Ishikawa (cell line): Measurements from ENCODE around the gene ROPN1.

Source experiments
- CEBPB ChIP-seq: IDR thresholded peaks from 2 replicates; pipeline ENCODE4 v1.6.1; 2012
- CREB1 ChIP-seq: IDR thresholded peaks from 2 replicates; pipeline ENCODE4 v1.6.1; 2012; ENCODE audit warnings: low read depth
- EGR1 ChIP-seq: IDR thresholded peaks from 2 replicates; pipeline ENCODE4 v1.6.1; 2012
- EP300 ChIP-seq: IDR thresholded peaks from 2 replicates; pipeline ENCODE4 v1.6.1; 2012; ENCODE audit warnings: borderline replicate concordance
- FOXM1 ChIP-seq: IDR thresholded peaks from 2 replicates; pipeline ENCODE4 v1.6.1; 2012; ENCODE audit warnings: low read depth, borderline replicate concordance
- MAX ChIP-seq: IDR thresholded peaks from 2 replicates; pipeline ENCODE4 v1.6.1; 2012
- NFIC ChIP-seq: IDR thresholded peaks from 2 replicates; pipeline ENCODE4 v1.6.1; 2012
- RAD21 ChIP-seq: IDR thresholded peaks from 2 replicates; pipeline ENCODE4 v1.6.1; 2012; ENCODE audit warnings: low read depth
- TAF1 ChIP-seq: IDR thresholded peaks from 2 replicates; pipeline ENCODE4 v1.6.1; 2012; ENCODE audit warnings: low read depth, mild to moderate bottlenecking
- TCF12 ChIP-seq: IDR thresholded peaks from 2 replicates; pipeline ENCODE4 v1.6.1; 2012; ENCODE audit warnings: low read depth
- TEAD4 ChIP-seq: IDR thresholded peaks from 2 replicates; pipeline ENCODE4 v1.6.1; 2012
- YY1 ChIP-seq: IDR thresholded peaks from 2 replicates; pipeline ENCODE4 v1.6.1; 2012; ENCODE audit warnings: low read depth
- ZBTB7A ChIP-seq: IDR thresholded peaks from 2 replicates; pipeline ENCODE4 v1.6.1; 2012; ENCODE audit warnings: low read depth
- TF ChIP-seq, protein P1 (sequence below): IDR thresholded peaks from 2 replicates; pipeline ENCODE4 v1.6.1; 2012
- TF ChIP-seq, protein P2 (sequence below): IDR thresholded peaks from 2 replicates; pipeline ENCODE4 v1.6.1; 2012; ENCODE audit warnings: low read depth, mild to moderate bottlenecking

The ROPN1 gene

DNA sequence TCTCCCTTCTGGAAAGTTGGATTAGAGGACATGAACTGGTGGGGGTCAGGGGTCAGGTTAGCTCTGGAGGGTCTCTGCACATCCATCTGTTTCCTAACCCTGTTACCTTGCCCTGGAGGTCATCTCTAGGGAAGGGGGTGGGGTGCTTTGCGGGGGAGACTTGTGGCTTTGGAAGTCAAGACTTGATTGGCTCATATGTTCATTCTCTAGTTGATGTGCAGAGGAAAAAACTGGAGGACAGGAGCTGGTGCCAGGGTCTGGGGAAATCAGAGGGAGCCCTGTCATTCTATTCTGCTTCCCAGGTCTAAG lies 42.9 kb upstream of the ROPN1 start:
- no peak for TF ChIP-seq RAD21
- TF ChIP-seq TCF12, result no peak
- TF ChIP-seq CREB1, result no peak
- no peak for TF ChIP-seq YY1
- no peak for TF ChIP-seq CEBPB
- TF ChIP-seq, protein P1, sequence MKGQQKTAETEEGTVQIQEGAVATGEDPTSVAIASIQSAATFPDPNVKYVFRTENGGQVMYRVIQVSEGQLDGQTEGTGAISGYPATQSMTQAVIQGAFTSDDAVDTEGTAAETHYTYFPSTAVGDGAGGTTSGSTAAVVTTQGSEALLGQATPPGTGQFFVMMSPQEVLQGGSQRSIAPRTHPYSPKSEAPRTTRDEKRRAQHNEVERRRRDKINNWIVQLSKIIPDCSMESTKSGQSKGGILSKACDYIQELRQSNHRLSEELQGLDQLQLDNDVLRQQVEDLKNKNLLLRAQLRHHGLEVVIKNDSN, result no peak
- TF ChIP-seq EP300, result no peak
- no peak for TF ChIP-seq FOXM1

DNA sequence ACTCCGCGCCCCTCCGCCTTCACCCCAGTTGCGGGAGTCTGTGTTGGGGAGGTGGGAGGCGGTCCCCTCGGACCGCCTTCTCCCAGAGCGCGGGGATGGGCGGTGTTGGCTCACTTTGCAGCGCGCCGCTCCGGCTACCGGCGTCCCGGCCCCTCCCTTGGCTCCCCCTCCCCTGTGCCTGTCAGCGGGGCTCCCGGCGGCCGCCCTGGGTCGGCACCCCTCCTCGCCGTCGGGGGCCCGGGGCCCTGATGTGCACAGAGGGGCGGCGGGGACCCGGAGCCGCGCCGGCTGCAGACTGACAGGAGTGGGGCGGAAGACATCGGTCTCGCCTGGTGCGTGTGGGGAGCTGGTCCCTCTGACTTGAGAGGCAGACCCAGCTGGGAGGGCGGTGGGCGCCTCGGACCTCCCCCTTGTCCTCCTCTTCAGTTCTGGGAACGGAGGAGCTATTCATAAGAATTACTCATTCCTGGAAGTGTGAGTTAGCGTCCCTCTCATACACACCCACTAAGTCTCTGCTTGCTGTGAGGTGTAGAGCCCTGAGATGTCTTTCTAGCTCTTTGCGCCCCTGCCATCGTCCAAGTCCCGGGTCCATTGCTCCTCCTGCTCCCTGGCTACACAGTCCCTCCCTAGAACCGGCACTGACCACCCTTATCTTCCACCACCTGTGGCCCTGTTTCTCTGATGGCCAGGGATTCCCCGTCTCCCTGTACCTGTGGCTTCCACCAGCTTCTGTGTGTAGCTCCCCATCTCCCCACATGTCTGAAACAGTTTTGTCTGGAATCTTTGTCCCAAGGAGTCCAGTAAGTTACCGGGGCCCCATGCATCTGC lies 42.3 kb upstream of the ROPN1 start:
- TF ChIP-seq, protein P2, sequence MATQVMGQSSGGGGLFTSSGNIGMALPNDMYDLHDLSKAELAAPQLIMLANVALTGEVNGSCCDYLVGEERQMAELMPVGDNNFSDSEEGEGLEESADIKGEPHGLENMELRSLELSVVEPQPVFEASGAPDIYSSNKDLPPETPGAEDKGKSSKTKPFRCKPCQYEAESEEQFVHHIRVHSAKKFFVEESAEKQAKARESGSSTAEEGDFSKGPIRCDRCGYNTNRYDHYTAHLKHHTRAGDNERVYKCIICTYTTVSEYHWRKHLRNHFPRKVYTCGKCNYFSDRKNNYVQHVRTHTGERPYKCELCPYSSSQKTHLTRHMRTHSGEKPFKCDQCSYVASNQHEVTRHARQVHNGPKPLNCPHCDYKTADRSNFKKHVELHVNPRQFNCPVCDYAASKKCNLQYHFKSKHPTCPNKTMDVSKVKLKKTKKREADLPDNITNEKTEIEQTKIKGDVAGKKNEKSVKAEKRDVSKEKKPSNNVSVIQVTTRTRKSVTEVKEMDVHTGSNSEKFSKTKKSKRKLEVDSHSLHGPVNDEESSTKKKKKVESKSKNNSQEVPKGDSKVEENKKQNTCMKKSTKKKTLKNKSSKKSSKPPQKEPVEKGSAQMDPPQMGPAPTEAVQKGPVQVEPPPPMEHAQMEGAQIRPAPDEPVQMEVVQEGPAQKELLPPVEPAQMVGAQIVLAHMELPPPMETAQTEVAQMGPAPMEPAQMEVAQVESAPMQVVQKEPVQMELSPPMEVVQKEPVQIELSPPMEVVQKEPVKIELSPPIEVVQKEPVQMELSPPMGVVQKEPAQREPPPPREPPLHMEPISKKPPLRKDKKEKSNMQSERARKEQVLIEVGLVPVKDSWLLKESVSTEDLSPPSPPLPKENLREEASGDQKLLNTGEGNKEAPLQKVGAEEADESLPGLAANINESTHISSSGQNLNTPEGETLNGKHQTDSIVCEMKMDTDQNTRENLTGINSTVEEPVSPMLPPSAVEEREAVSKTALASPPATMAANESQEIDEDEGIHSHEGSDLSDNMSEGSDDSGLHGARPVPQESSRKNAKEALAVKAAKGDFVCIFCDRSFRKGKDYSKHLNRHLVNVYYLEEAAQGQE, result no peak
- TF ChIP-seq MAX (no peak), CEBPB (no peak)
- TF ChIP-seq, protein P1, result no peak

GRCh38 chr3:124033360-124034015 lies 41.6 kb upstream of the ROPN1 start, which contains the start of gene KALRN:
TSS of gene KALRN (plus strand) at chr3:124033369.
- TF ChIP-seq ZBTB7A (0 out of 2 replicates have a peak, but pooled peaks have one; percentile 40), EGR1 (no peak)

DNA sequence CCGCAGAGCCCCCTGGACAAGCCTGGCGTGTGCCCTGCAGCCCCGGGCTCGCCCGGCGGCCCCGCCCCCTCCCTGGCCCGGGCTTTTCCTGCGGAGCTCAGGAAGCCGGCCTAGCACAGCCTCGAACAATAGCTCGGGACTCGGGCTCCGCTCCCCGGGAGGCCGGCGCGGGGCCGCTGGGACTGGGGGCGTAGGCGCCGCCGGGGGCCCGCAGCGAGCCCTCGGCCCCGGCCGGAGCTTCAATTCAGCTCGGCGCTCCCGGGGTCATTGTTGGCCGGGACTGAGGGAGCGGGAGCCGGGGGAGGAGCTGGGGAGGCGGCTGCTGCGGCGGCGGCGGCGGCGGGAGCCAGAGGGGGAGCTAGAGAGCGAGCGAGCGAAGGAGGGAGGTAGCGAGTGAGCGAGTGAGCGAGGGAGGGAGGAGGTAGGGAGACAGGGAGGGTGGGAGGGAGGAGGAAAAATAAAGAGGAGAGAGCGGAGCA lies 41.0 kb upstream of the ROPN1 start:
- TF ChIP-seq RAD21, result peak; percentile 40; the same call in 1 of the 2 replicates
- TF ChIP-seq MAX, result 0 out of 2 replicates have a peak, but pooled peaks have one; percentile 25
- no peak for TF ChIP-seq ZBTB7A
- TF ChIP-seq, protein P1, result 0 out of 2 replicates have a peak, but pooled peaks have one; percentile 9
- TF ChIP-seq EP300, result peak; percentile 51; the same call in 1 of the 2 replicates
- no peak for TF ChIP-seq FOXM1

DNA sequence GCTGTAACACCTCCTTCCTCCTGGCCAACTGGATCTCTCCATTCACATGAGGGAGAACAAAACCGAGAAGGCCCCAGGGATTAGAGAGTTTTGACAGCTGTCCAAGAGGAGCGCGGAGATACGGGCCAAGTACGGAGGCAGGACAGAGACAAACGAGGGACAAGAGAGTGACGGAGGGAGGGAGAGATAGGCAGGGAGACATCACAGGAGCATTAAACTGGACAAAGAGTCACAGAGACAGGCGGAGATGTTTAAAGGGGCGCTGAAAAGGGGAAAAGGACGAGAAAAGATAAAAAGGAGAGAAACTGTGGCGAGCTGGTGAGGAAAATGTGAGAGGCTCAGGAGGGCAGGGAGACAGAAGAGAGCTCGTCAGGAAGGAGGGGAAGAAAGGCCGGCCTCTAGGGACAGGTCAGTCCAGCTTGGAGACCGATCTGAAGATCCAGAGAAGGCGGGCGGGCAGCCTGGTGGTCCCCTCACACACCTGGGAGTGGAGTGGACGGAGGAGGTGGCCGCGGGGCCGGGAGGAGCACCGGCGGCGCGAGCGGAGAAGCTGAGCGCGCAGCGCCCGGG lies 40.5 kb upstream of the ROPN1 start:
- TF ChIP-seq YY1 (no peak), CEBPB (no peak), TAF1 (no peak), MAX (no peak), NFIC (no peak)
- TF ChIP-seq, protein P2, result no peak

DNA sequence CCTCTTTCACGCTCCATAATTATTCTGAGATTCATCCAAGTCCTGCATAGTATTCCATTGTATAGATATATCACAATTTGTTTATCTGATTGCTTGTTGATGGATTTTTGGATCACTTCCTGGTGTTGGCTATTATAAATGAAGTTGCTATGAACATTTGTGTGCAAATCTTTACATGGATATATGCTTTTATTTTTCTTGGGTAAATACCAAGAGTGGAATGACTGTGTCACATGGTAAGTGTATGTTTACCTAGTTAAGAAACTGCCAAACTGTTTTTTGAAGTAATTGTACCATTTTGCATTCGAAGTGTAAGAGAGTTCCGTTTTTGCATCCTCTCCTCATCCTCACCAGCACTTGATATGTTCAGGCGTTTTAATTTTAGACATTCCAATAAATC lies 34.6 kb upstream of the ROPN1 start:
- TF ChIP-seq ZBTB7A (no peak), FOXM1 (no peak), TEAD4 (no peak), RAD21 (no peak), CREB1 (no peak), YY1 (no peak), TCF12 (no peak), TAF1 (no peak), CEBPB (no peak), MAX (no peak), EP300 (no peak), NFIC (no peak), EGR1 (no peak)
- TF ChIP-seq, protein P2, result no peak
- TF ChIP-seq, protein P1, result no peak
